ENCODE data around the gene TMA7B.

TMA7B gene

DNA sequence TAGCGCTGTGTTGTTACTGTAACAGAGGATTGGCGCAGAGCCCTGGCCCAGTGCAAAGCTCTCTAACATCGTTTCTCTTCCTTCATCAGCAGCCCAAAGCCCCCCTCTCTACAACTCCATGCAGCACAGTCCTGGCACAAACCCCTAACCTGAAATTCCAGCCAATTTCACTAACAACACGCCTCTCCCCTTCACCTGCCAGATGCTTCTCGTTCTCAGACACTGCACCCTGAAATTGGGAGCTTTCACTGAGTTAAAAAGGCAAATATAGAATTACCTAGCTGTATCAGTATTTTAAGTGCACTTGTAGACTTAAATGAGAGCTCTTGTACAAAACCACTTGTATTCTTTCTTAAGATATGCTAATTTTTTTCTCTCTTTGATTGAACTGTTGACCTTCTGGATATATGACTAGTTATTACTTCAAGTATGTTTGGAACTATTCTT lies 43.0 kb upstream of the TMA7B start:
- no peak for DNase-seq (ENCODE audit: low spot score)
- TF ChIP-seq, protein P1, sequence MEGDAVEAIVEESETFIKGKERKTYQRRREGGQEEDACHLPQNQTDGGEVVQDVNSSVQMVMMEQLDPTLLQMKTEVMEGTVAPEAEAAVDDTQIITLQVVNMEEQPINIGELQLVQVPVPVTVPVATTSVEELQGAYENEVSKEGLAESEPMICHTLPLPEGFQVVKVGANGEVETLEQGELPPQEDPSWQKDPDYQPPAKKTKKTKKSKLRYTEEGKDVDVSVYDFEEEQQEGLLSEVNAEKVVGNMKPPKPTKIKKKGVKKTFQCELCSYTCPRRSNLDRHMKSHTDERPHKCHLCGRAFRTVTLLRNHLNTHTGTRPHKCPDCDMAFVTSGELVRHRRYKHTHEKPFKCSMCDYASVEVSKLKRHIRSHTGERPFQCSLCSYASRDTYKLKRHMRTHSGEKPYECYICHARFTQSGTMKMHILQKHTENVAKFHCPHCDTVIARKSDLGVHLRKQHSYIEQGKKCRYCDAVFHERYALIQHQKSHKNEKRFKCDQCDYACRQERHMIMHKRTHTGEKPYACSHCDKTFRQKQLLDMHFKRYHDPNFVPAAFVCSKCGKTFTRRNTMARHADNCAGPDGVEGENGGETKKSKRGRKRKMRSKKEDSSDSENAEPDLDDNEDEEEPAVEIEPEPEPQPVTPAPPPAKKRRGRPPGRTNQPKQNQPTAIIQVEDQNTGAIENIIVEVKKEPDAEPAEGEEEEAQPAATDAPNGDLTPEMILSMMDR (IDR thresholded peaks at IDR 0.05; ENCODE audit: extremely low read depth, missing control alignments) = no peak

DNA sequence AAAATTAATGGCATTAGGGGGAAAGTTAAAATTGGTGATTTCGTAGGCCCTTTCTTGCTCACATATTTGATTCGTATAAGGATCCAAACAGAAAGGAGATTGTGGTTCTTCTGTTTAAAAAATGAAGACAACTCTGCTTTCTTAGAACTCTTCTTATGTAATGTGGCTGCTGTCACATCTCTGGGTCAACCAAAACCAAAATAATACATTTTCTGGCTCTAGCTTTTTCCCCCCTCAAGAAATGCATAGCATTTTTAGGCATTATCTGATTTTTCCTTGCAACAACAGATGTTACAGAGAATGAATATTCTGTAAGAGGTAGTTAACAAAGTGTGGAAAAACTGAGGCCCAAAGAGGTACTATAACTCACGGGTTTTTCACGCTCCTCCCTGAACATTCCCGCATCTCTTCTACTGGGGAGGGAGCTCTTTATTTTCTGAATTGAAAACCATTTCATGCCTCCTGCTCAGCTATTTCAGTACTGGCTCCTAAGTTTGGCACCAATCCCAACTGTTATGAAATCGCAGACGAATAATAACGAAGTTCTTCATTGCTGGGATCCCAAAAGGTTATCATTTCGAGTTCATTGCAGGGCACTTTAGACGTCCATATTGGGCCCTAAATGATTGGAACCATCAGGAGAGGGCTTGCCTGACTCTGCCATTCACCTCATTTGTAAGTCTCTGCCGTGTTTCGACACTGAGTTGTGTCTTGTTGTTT lies 42.3 kb upstream of the TMA7B start:
- no peak for DNase-seq (ENCODE audit: low spot score)
- TF ChIP-seq, protein P1 (IDR thresholded peaks at IDR 0.05; ENCODE audit: extremely low read depth, missing control alignments) = no peak

DNA sequence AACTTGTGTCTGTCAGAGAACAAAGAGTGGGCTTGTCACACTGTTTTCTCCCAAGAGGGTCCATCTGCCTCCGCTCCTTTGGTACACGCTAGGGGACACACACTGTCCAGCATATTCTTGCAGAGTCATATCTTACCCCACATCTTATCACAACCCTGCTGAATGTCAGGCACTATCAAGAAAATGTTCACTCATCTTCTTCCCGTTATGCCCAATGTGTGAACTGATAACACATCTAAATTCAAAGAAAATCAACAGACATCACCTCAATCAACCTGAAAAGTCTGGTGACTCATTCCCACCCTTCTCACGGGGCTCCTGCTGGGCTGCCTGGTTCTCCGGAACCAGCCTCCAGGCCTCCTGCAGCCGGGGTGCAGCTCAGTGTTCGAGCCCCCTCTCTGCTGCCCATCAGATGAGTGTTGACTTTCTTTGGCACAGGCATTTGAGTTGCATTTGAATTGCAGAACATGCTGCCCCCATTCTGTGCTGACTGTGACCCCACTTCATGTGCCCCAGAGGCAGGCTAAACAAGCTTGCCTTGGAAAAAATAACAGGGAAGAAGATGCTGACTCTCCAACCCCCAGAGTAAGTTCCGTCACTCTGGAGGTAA lies 40.0 kb upstream of the TMA7B start:
- no peak for DNase-seq (ENCODE audit: low spot score)
- TF ChIP-seq, protein P1 (IDR thresholded peaks at IDR 0.05; ENCODE audit: extremely low read depth, missing control alignments) = no peak

DNA sequence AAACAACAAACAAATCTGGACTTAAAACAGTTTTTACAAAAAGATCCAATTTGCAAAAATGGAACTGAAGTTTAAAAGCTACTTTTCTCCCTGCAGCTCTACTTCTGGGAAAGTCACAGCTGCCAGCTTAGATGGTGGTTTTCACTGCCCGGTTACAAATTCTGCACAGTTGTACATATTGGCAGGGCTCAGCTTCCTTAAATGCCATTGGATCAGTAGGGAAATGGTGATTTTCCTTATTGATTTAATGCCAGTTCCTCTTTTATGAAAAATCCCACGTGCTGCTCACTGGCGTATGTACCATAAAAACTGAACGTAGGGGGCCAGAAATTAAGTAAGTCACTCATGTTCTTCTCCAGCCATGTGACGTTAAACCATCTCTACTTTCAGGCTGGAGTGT lies 36.5 kb upstream of the TMA7B start:
- TF ChIP-seq, protein P1 (IDR thresholded peaks at IDR 0.05; ENCODE audit: extremely low read depth, missing control alignments) = no peak
- no peak for DNase-seq (ENCODE audit: low spot score)

DNA sequence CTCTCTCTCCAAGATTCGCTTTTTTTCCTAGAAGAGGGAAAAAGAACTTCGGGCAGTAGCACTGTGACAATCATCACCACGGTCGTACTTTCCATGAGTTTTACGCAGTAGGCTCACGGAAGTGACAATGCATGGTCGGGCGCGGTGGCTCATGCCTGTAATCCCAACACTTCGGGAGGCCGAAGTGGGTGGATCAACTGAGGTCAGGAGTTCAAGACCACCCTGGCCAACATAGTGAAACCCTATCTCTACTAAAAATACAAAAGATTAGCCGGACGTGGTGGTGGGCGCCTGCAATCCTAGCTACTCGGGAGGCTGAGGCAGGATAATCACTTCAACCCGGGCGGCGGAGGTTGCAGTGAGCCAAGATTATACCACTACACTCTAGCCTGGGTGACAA lies 35.9 kb upstream of the TMA7B start:
- TF ChIP-seq, protein P1 (IDR thresholded peaks at IDR 0.05; ENCODE audit: extremely low read depth, missing control alignments) = no peak
- DNase-seq (ENCODE audit: low spot score) = no peak

DNA sequence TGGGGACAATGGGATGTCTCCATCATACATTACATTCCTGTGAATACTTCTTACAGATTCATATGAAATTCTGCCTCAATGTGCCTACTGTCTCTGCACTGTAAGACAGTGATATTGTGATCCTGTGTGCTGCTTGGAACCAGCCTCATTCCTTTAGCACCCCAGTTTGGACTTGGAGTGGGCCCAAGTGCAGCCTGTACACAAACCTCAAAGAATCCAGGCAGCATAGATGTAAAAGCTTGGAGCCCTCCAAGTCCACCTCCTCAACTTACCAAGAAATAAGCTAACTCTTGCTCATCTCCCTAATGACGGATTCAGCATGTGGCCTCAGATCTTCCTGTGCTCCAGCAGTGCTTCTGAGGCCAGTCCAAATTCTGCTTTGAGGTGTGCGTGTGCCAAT lies 34.9 kb upstream of the TMA7B start:
- no peak for DNase-seq (ENCODE audit: low spot score)
- TF ChIP-seq, protein P1 (IDR thresholded peaks at IDR 0.05; ENCODE audit: extremely low read depth, missing control alignments) = no peak

DNA sequence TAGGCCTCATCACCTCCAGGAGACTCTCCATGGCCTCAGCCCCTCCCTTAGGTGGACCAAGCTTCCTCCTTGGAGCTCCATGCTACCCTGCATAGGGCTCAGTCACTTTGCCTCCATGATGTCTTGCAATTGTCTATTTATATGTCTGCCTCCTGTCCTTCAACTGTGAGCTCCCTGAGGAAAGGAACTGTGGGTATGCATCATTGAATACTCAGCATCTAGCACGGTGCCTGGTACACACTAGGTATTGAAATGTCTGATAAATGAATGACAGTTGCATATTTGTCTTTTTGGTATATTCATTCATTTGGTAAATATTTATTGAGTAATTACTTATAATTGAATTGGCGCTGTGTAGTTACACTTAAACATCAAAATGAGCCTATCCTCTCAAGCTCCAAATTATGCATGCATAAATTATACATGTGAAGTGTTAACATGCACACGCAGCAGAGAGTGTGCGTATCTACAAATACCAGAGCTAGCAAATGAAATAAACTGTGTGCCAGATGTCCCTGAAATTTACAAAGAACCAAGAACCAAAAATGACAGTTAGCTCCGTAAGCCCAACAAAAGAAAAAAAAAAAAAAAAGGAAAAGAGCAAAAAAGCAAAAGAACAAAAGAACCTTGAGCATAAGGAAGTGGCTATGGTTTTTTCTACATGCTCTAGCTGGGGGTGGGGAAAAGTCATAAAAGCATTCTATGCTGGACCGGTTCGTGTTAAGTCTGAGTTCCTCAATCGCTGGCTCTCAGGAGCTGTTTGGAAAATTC lies 34.1 kb upstream of the TMA7B start:
- no peak for DNase-seq (ENCODE audit: low spot score)
- TF ChIP-seq, protein P1 (IDR thresholded peaks at IDR 0.05; ENCODE audit: extremely low read depth, missing control alignments) = no peak

Data from GM20000 (cell line).